ENCODE data around the gene NKAIN4.

- TF ChIP-seq CTCF (conservative IDR thresholded peaks at IDR 0.05; ENCODE audit: low read length), result no peak
- no peak for TF ChIP-seq EZH2phosphoT487 (IDR thresholded peaks at IDR 0.05; ENCODE audit: borderline replicate concordance, low read depth, low read length)
Observed at GRCh38 chr20:63265891-63266515, 11.7 kb upstream of the NKAIN4 start.

Measured in OCI-LY7 (cell line).